ENCODE data around the gene SP7. TPM values are rescaled to one million over a fixed set of nuclear protein-coding genes. Genes with fewer than 3 reads are reported as not detected.
"Not testable (repeated sequence)": the region's sequence is repeated elsewhere in the genome, so short reads cannot be mapped to it uniquely, and the experiment has no call there.

SP7 gene
- total and polyA plus RNA-seq, 9 donors = 0.02 to 0.10 TPM; not detected in 7

DNA sequence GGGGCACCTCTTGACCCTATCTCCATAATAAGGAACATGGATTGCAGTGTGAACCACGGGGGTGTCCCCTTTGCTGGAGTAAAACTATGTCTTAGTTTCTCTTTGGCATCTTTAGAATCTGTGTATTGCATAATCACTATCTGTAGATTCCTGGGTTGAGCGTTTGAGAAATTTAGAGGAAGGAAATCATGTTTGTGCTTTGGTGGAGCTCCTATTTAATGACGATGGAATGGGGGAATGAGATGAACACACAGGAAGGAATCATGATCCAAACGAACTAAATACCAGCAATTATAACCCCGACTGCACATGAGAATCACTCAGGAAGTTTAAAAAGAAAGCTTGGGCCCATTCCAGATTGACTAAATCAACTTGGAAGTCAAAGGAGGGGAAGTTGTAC, 38.0 kb downstream of the SP7 start:
- TF ChIP-seq EP300 (IDR thresholded peaks at IDR 0.05) (no peak), POLR2A (IDR thresholded peaks at IDR 0.05) (no peak)
- TF ChIP-seq, protein P1, sequence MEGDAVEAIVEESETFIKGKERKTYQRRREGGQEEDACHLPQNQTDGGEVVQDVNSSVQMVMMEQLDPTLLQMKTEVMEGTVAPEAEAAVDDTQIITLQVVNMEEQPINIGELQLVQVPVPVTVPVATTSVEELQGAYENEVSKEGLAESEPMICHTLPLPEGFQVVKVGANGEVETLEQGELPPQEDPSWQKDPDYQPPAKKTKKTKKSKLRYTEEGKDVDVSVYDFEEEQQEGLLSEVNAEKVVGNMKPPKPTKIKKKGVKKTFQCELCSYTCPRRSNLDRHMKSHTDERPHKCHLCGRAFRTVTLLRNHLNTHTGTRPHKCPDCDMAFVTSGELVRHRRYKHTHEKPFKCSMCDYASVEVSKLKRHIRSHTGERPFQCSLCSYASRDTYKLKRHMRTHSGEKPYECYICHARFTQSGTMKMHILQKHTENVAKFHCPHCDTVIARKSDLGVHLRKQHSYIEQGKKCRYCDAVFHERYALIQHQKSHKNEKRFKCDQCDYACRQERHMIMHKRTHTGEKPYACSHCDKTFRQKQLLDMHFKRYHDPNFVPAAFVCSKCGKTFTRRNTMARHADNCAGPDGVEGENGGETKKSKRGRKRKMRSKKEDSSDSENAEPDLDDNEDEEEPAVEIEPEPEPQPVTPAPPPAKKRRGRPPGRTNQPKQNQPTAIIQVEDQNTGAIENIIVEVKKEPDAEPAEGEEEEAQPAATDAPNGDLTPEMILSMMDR (IDR thresholded peaks at IDR 0.05) = no peak
- H3K4me1 ChIP-seq (ENCODE audit: insufficient read depth) = peaks cover 7% of the 10 kb centered on the region
- H3K9me3 ChIP-seq = no peaks in the 10 kb centered on the region
- no peak for DNase-seq
- H3K27ac ChIP-seq = no peak overlapping the region
- 42 to 44% (median 43%) methylated on average over 5 of the region's 5 CpGs for WGBS, 3 donors
- intact Hi-C loops (cut with DNase I) = no loop called here
- H3K36me3 ChIP-seq = no peaks in the 10 kb centered on the region
- no peak overlapping the region for H3K4me3 ChIP-seq
- H3K27me3 ChIP-seq = no peaks in the 10 kb centered on the region

GRCh38 chr12:53297106-53297505, 39.0 kb downstream of the SP7 start:
- DNase-seq; H3K4me3 ChIP-seq; H3K4me1 ChIP-seq (ENCODE audit: insufficient read depth); H3K9me3 ChIP-seq; H3K27ac ChIP-seq; H3K27me3 ChIP-seq; H3K36me3 ChIP-seq: not testable (repeated sequence)
- 94% methylated on average over 10 of the region's 10 CpGs for WGBS, 3 donors
- intact Hi-C loops (cut with DNase I) = loop anchor here in 1 of 4 donors (2.0 kb wide), 1 partner anchor 24 kb away; the partner anchor contains the start of gene AAAS

DNA sequence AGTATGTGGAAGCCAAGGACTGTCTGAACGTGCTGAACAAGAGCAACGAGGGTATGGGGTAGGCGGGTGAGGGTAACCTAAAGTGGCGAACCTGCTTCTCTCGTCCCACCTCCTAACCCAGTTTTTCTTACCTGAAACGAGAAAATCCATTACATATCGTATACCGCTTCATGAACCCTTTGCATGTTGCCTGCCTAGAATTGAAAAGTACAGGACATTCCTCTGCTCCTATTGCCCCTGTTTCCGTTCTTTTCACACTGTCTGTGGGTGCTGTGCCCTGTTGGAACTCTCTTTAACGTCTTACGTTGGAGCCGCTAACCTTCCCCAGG, 40.3 kb downstream of the SP7 start:
- TF ChIP-seq, protein P1 (IDR thresholded peaks at IDR 0.05) = no peak
- no peak for TF ChIP-seq EP300 (IDR thresholded peaks at IDR 0.05)
- no peak for TF ChIP-seq POLR2A (IDR thresholded peaks at IDR 0.05)
- peak overlapping the region; percentile 61 for H3K4me3 ChIP-seq
- no peaks in the 10 kb centered on the region for H3K27me3 ChIP-seq
- 1 to 2% (median 2%) methylated on average over 12 of the region's 12 CpGs for WGBS, 3 donors
- peaks cover 7% of the 10 kb centered on the region for H3K4me1 ChIP-seq (ENCODE audit: insufficient read depth)
- H3K9me3 ChIP-seq = no peaks in the 10 kb centered on the region
- H3K27ac ChIP-seq = peak overlapping the region; percentile 45 to 77
- intact Hi-C loops (cut with DNase I) = loop anchor here in 1 of 4 donors (2.0 kb wide), 1 partner anchor 25 kb away; the partner anchor contains the start of gene AAAS
- no peaks in the 10 kb centered on the region for H3K36me3 ChIP-seq
- DNase-seq = no peak

- H3K4me1 ChIP-seq (ENCODE audit: insufficient read depth) = peaks cover 7% of the 10 kb centered on the region
- TF ChIP-seq, protein P1 (IDR thresholded peaks at IDR 0.05) = peak; percentile 24 to 62 (median 30)
- TF ChIP-seq POLR2A (IDR thresholded peaks at IDR 0.05) (peak; percentile 62), EP300 (IDR thresholded peaks at IDR 0.05) (no peak)
- no peaks in the 10 kb centered on the region for H3K36me3 ChIP-seq
- H3K27ac ChIP-seq = peak within 1 kb of the TSS; percentile 45 to 77
- H3K27me3 ChIP-seq = no peaks in the 10 kb centered on the region
- H3K9me3 ChIP-seq = no peaks in the 10 kb centered on the region
- H3K4me3 ChIP-seq = peak within 1 kb of the TSS; percentile 61
- DNase-seq = peak; percentile 83 to 91 (median 84)
- intact Hi-C loops (cut with DNase I) = no loop called here
- 0 to 1% (median 1%) methylated on average over 39 to 42 of the region's 42 CpGs for WGBS, 3 donors
Measured at GRCh38 chr12:53295070-53295890, 40.9 kb downstream of the SP7 start, which contains the start of gene PFDN5. PFDN5 (plus strand) TSS chr12:53295542; CDS start chr12:53295568, 26 bp downstream.

DNA sequence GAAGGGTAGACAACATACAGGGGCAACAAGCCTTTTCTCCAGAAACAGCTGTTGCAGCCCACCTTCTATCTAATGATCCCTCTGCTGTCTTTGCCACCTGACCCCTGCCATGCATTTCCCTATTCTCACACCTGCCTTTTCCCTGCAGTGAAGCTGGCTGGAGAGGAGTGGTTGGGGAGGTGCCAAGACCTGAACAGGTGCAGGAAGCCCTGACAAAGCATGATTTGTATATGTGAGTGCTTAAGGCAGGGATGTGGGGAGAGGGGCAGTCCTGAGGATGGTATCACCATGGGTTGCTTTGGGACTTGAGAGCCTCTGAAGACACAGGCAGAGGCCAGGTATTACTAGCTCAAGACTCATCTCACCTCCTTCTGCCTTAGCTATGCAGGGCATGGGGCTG, 43.7 kb downstream of the SP7 start:
- DNase-seq = no peak
- TF ChIP-seq POLR2A (IDR thresholded peaks at IDR 0.05) (no peak), EP300 (IDR thresholded peaks at IDR 0.05) (no peak)
- TF ChIP-seq, protein P1 (IDR thresholded peaks at IDR 0.05) = no peak
- intact Hi-C loops (cut with DNase I) = no loop called here
- Histone ChIP-seq H3K36me3 (no peaks in the 10 kb centered on the region), H3K4me1 (ENCODE audit: insufficient read depth) (peaks cover 2% of the 10 kb centered on the region), H3K9me3 (no peaks in the 10 kb centered on the region), H3K4me3 (no peak overlapping the region), H3K27me3 (no peaks in the 10 kb centered on the region), H3K27ac (no peak overlapping the region)

Data from ovary (tissue), 9 donors.